Breast epithelium (tissue), 4 donors: Measurements from ENCODE around the gene USP24. TPM values are rescaled to one million over a fixed set of nuclear protein-coding genes. Genes with fewer than 3 reads are reported as not detected.

Experiments
- DNase-seq, 2 donors: peaks; one replicate each; pipeline ENCODE4 v3.0.0-alpha.2; 2019; ENCODE audit warnings: low spot score in 2 of 2
- H3K27ac ChIP-seq, 2 donors: fragments of 200-600 bp; sonication (generic) in 1 of 2; one replicate each; pipeline ENCODE4 v1.5.1; 2016 to 2019; ENCODE audit warnings: mild to moderate bottlenecking in 1 of 2
- H3K27me3 ChIP-seq, 2 donors: fragments of 200-600 bp; sonication (generic) in 1 of 2; one replicate each; pipeline versions ENCODE4 v1.5.1 to v1.6.0; 2017 to 2019; ENCODE audit warnings: control low read depth in 1 of 2, mild to moderate bottlenecking in 1 of 2
- H3K36me3 ChIP-seq: fragments of 200-600 bp; one replicate; pipeline ENCODE4 v1.5.1; 2019
- H3K4me1 ChIP-seq, 2 donors: fragments of 200-600 bp; sonication (generic); one replicate each; pipeline ENCODE4 v1.5.1; 2016 to 2019; ENCODE audit warnings: control low read depth in 1 of 2
- H3K4me3 ChIP-seq, 3 donors: fragments of 200-600 bp; sonication (generic); 1 replicate in 2 of 3; 2 replicates in 1 of 3; pipeline ENCODE4 v1.5.1; 2016 to 2019; ENCODE audit warnings: mild to moderate bottlenecking in 3 of 3, moderate library complexity in 2 of 3
- H3K9me3 ChIP-seq, 2 donors: fragments of 200-600 bp; sonication (generic) in 1 of 2; one replicate each; pipeline ENCODE4 v1.5.1; 2016 to 2019; ENCODE audit warnings: control low read depth in 1 of 2
- POLR2A ChIP-seq: fragments of 450-650 bp; IDR thresholded peaks from one replicate; pipeline ENCODE4 v1.6.1; 2016; ENCODE audit warnings: antibody characterized with exemption, mild to moderate bottlenecking, moderate library complexity
- POLR2AphosphoS5 ChIP-seq, 3 donors: sonication (generic); formaldehyde crosslinking; IDR thresholded peaks; one replicate each; pipeline ENCODE4 v1.6.1; 2017; ENCODE audit warnings: antibody characterized with exemption in 3 of 3
- intact Hi-C: fragments of 100-400 bp; cut with DNase I; formaldehyde crosslinking; loops from one replicate; pipeline ENCODE4 v1.15.1; 2023; ENCODE audit warnings: low total_unique reads
- total RNA-seq, 3 donors: library from RNA; depleted of rRNA; stranded (reverse); fragments of >200 nt; gene quantifications; one replicate each; pipeline ENCODE4 v1.1.0, GENCODE V29; 2016
- TF ChIP-seq, protein P1 (sequence below), 3 donors: fragments of 450-650 bp; IDR thresholded peaks; one replicate each; pipeline ENCODE4 v1.5.1; 2016 to 2017; ENCODE audit warnings: antibody characterized with exemption in 3 of 3, mild to moderate bottlenecking in 3 of 3, moderate library complexity in 3 of 3

The USP24 gene
- total RNA-seq, 3 donors from 2014 or later = 51.5 to 103 (median 77.3) TPM

DNA sequence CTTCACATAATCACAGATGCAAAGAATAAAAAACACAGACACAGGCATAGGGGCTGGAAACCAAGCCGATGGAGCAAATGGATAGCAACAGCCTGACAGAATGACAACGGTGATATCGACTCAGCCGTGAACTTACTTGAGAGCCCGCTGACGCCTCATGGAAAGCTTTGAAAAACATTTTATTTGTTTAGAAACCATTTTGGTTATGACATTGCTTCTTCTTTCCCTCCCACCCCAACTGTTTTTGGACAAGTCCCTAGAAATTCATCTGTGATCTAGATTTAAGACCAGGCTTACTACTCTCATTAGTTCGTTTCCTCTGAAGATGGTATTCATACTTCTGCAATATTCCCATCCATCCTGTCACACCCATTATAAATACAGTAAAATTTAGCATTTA is 130.9 kb downstream of the USP24 start:
- H3K4me3 ChIP-seq = no peak overlapping the region
- no peak for TF ChIP-seq POLR2A
- TF ChIP-seq, protein P1, sequence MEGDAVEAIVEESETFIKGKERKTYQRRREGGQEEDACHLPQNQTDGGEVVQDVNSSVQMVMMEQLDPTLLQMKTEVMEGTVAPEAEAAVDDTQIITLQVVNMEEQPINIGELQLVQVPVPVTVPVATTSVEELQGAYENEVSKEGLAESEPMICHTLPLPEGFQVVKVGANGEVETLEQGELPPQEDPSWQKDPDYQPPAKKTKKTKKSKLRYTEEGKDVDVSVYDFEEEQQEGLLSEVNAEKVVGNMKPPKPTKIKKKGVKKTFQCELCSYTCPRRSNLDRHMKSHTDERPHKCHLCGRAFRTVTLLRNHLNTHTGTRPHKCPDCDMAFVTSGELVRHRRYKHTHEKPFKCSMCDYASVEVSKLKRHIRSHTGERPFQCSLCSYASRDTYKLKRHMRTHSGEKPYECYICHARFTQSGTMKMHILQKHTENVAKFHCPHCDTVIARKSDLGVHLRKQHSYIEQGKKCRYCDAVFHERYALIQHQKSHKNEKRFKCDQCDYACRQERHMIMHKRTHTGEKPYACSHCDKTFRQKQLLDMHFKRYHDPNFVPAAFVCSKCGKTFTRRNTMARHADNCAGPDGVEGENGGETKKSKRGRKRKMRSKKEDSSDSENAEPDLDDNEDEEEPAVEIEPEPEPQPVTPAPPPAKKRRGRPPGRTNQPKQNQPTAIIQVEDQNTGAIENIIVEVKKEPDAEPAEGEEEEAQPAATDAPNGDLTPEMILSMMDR (IDR thresholded peaks at IDR 0.05) = no peak
- no peak for TF ChIP-seq POLR2AphosphoS5 (IDR thresholded peaks at IDR 0.05)
- H3K36me3 ChIP-seq = peaks cover 13% of the 10 kb centered on the region
- no peaks in the 10 kb centered on the region for H3K27me3 ChIP-seq
- DNase-seq = no peak
- no peak overlapping the region for H3K27ac ChIP-seq
- no peaks in the 10 kb centered on the region for H3K9me3 ChIP-seq
- intact Hi-C loops = no loop called here
- no peaks in the 10 kb centered on the region for H3K4me1 ChIP-seq

DNA sequence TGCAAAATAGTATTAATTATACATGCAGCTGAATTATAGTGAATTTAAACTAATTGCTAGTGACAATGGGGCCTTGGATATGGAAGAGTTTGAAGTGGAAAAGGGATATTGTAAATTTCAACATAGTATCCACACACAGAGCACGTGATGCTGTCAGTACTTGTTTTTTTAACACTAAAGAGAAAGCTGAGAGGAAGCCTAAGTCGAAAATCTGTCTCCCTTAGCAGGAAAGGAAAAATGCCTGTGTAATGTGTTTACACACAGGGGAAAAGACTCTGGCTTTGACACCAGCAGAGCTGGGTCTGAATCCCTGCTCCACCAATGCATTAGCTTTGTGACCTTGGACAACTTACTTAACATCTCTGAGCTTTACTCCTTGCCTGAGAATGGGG is 133.3 kb downstream of the USP24 start:
- peaks cover 16% of the 10 kb centered on the region for H3K36me3 ChIP-seq
- no peaks in the 10 kb centered on the region for H3K27me3 ChIP-seq
- no peak overlapping the region for H3K27ac ChIP-seq
- H3K9me3 ChIP-seq = no peaks in the 10 kb centered on the region
- no peaks in the 10 kb centered on the region for H3K4me1 ChIP-seq
- no peak for TF ChIP-seq POLR2AphosphoS5 (IDR thresholded peaks at IDR 0.05)
- TF ChIP-seq, protein P1 (IDR thresholded peaks at IDR 0.05) = no peak
- no peak for DNase-seq
- no peak overlapping the region for H3K4me3 ChIP-seq
- intact Hi-C loops = no loop called here

DNA sequence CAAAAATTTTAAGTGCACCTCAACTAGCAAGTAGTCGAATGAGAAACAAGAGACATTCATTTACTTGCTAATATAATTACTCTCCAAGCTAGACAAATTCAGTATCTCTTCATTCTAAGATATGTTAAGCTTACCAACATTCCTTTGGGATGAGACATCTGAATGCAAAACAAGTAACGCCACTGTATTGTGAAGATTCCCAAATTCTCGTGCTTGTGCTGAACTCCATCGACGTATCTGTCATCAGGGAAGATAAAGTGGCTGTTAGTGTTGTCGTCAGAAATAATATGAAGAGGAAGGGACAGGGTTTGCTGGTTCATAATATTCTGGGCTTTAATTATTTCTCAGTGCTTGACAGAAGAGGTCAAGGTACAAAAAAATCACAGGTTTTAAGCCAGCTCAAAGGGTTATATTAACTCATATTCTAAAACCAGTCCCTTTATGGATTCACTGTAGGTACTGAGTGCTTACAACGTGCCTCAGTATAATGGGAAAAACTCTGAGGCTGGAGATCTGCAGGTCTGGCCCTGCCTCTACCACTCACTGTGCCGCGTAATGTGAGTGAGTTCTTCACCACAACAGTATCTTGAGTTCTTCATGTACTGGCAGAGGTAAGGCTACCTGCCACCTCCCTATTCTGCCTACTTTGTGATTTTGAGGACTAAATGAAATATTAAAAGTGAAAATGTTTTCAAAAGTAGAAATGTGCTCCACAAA is 133.8 kb downstream of the USP24 start:
- intact Hi-C loops = no loop called here
- DNase-seq = no peak
- Histone ChIP-seq H3K9me3 (no peaks in the 10 kb centered on the region), H3K4me1 (no peaks in the 10 kb centered on the region), H3K4me3 (no peak overlapping the region), H3K27me3 (no peaks in the 10 kb centered on the region), H3K27ac (no peak overlapping the region), H3K36me3 (peaks cover 16% of the 10 kb centered on the region)
- TF ChIP-seq, protein P1 (IDR thresholded peaks at IDR 0.05) = no peak
- no peak for TF ChIP-seq POLR2A
- TF ChIP-seq POLR2AphosphoS5 (IDR thresholded peaks at IDR 0.05) = no peak

DNA sequence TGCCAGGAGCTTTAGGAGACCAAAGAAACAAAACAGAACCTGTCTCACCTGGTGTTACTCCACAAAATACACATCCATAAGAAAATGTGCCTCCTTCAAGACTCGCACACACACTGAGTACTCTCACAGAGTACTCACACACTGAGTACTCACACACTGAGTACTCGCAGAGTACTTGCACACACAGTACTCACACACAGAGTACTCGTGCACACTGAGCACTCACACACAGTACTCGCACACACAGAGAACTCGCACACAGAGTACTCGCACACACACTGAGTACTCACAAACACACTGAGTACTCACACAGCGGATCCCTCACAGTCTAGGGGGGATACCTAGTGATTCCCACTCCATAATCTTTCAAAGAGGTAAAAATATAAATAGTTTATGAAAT is 135.5 kb downstream of the USP24 start:
- Histone ChIP-seq H3K27ac (no peak overlapping the region), H3K4me1 (no peaks in the 10 kb centered on the region), H3K27me3 (no peaks in the 10 kb centered on the region), H3K36me3 (peaks cover 20% of the 10 kb centered on the region), H3K4me3 (no peak overlapping the region), H3K9me3 (no peaks in the 10 kb centered on the region)
- TF ChIP-seq POLR2AphosphoS5 (IDR thresholded peaks at IDR 0.05) = no peak
- TF ChIP-seq, protein P1 (IDR thresholded peaks at IDR 0.05) = no peak
- no peak for TF ChIP-seq POLR2A
- intact Hi-C loops = no loop called here
- no peak for DNase-seq

DNA sequence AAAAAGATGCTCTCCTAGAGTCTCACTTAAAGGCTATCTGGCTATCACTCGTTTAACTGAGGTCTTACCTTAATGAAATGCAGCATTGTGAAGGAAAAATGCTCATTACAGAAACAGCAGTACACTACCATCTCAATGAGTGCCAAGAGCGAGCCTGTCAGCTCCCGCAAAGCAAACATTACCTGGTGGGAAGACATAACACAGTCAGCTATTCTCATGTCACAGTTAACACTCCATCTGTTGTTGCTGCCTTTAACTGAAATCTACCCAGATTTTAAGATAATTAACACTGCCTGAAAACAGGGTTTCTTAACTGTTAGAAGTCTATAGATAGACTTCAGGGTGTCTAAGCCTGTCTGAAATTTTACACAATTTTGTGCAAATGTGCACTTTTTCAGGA is 136.7 kb downstream of the USP24 start:
- no peak for DNase-seq
- TF ChIP-seq, protein P1 (IDR thresholded peaks at IDR 0.05) = no peak
- no peak for TF ChIP-seq POLR2AphosphoS5 (IDR thresholded peaks at IDR 0.05)
- no peak for TF ChIP-seq POLR2A
- intact Hi-C loops = no loop called here
- peaks cover 15% of the 10 kb centered on the region for H3K36me3 ChIP-seq
- no peaks in the 10 kb centered on the region for H3K9me3 ChIP-seq
- H3K27ac ChIP-seq = no peak overlapping the region
- H3K4me1 ChIP-seq = no peaks in the 10 kb centered on the region
- H3K4me3 ChIP-seq = no peak overlapping the region
- H3K27me3 ChIP-seq = no peaks in the 10 kb centered on the region
